IPS DF 6.9 (cell line): ENCODE data around the gene ACSL6.
"Not testable (repeated sequence)": the region's sequence is repeated elsewhere in the genome, so short reads cannot be mapped to it uniquely, and the experiment has no call there.

Source experiments
- DNase-seq: peaks from one replicate; pipeline ENCODE4 v3.0.0-alpha.2; 2013; ENCODE audit warnings: low read depth, low spot score
- H3K27ac ChIP-seq: one replicate; pipeline ENCODE4 v1.5.1; 2013; ENCODE audit warnings: low read length, control low read depth
- H3K27me3 ChIP-seq: 2 replicates; pipeline ENCODE4 v1.6.1; 2013; ENCODE audit warnings: mild to moderate bottlenecking, low read length; ENCODE audit not compliant: control insufficient read depth, insufficient read depth
- H3K36me3 ChIP-seq: 2 replicates; pipeline ENCODE4 v1.6.1; 2013; ENCODE audit warnings: low read length; ENCODE audit not compliant: control insufficient read depth, insufficient read depth
- H3K4me1 ChIP-seq: 2 replicates; pipeline ENCODE4 v1.6.1; 2013; ENCODE audit warnings: low read length; ENCODE audit not compliant: control insufficient read depth, insufficient read depth
- H3K4me3 ChIP-seq: 2 replicates; pipeline ENCODE4 v1.5.1; 2013; ENCODE audit warnings: mild to moderate bottlenecking, low read length
- H3K9me3 ChIP-seq: 2 replicates; pipeline ENCODE4 v1.6.1; 2013; ENCODE audit warnings: low read length, inconsistent platforms; ENCODE audit not compliant: control insufficient read depth, insufficient read depth
- WGBS: extraction: QIAGEN DNeasy Blood & Tissue Kit; methylation state at CpG from one replicate; pipeline ENCODE4 v1.1.7; 2013; ENCODE audit warnings: mixed read lengths, missing lambda C conversion rate; ENCODE audit not compliant: insufficient read length, insufficient coverage; 5-methylcytosine and 5-hydroxymethylcytosine counted together

The ACSL6 gene

GRCh38 chr5:131932235-131932634 is 79.2 kb downstream of the ACSL6 start:
- Histone ChIP-seq H3K36me3 (no peaks in the 10 kb centered on the region), H3K4me3 (no peak overlapping the region), H3K4me1 (no peaks in the 10 kb centered on the region), H3K9me3 (no peaks in the 10 kb centered on the region), H3K27ac (no peak overlapping the region), H3K27me3 (no peaks in the 10 kb centered on the region)
- peak; percentile 11 for DNase-seq
- no CpG with 5 or more reads among the region's 2 CpGs for WGBS

GRCh38 chr5:131928957-131929356 is 82.5 kb downstream of the ACSL6 start:
- no peak overlapping the region for H3K4me3 ChIP-seq
- H3K9me3 ChIP-seq = no peaks in the 10 kb centered on the region
- H3K4me1 ChIP-seq = no peaks in the 10 kb centered on the region
- no peaks in the 10 kb centered on the region for H3K27me3 ChIP-seq
- no peak for DNase-seq
- no peaks in the 10 kb centered on the region for H3K36me3 ChIP-seq
- H3K27ac ChIP-seq = no peak overlapping the region

- Histone ChIP-seq H3K27me3 (no peaks in the 10 kb centered on the region), H3K4me3 (no peak overlapping the region), H3K9me3 (no peaks in the 10 kb centered on the region), H3K4me1 (no peaks in the 10 kb centered on the region), H3K27ac (no peak overlapping the region), H3K36me3 (no peaks in the 10 kb centered on the region)
- no peak for DNase-seq
- WGBS = no CpG with 5 or more reads among the region's 3 CpGs
These were observed 85.3 kb downstream of the ACSL6 start for GRCh38 chr5:131926168-131926567.

- Histone ChIP-seq H3K4me1 (no peaks in the 10 kb centered on the region), H3K27me3 (no peaks in the 10 kb centered on the region), H3K27ac (no peak overlapping the region), H3K4me3 (no peak overlapping the region), H3K36me3 (no peaks in the 10 kb centered on the region), H3K9me3 (no peaks in the 10 kb centered on the region)
- no peak for DNase-seq
- WGBS = no CpG with 5 or more reads among the region's 2 CpGs
These were observed 95.0 kb downstream of the ACSL6 start for GRCh38 chr5:131916481-131916880.

- Histone ChIP-seq H3K4me1 (no peaks in the 10 kb centered on the region), H3K9me3 (no peaks in the 10 kb centered on the region), H3K27ac (no peak overlapping the region), H3K27me3 (no peaks in the 10 kb centered on the region), H3K4me3 (no peak overlapping the region), H3K36me3 (no peaks in the 10 kb centered on the region)
- DNase-seq = no peak
These were observed 97.0 kb downstream of the ACSL6 start for GRCh38 chr5:131914472-131914871.

GRCh38 chr5:131913603-131914002 is 97.9 kb downstream of the ACSL6 start:
- no peak for DNase-seq
- Histone ChIP-seq H3K27ac (no peak overlapping the region), H3K27me3 (no peaks in the 10 kb centered on the region), H3K4me1 (no peaks in the 10 kb centered on the region), H3K36me3 (no peaks in the 10 kb centered on the region), H3K9me3 (no peaks in the 10 kb centered on the region), H3K4me3 (no peak overlapping the region)
- WGBS = no CpG with 5 or more reads among the region's 3 CpGs

GRCh38 chr5:131906668-131907067 is 104.8 kb downstream of the ACSL6 start:
- H3K4me3 ChIP-seq = no peak overlapping the region
- no peaks in the 10 kb centered on the region for H3K27me3 ChIP-seq
- DNase-seq = no peak
- no CpG with 5 or more reads among the region's 2 CpGs for WGBS
- H3K4me1 ChIP-seq = no peaks in the 10 kb centered on the region
- no peaks in the 10 kb centered on the region for H3K9me3 ChIP-seq
- no peak overlapping the region for H3K27ac ChIP-seq
- no peaks in the 10 kb centered on the region for H3K36me3 ChIP-seq

GRCh38 chr5:131902266-131902665 is 109.2 kb downstream of the ACSL6 start:
- not testable (repeated sequence) for DNase-seq, H3K4me1 ChIP-seq, H3K27me3 ChIP-seq, H3K27ac ChIP-seq, H3K4me3 ChIP-seq, H3K36me3 ChIP-seq, H3K9me3 ChIP-seq
- WGBS = no CpG with 5 or more reads among the region's 1 CpG
